Cardiac muscle cell (in vitro differentiated cells and primary cell): ENCODE results near the gene GPAT3. TPM values are rescaled to one million over a fixed set of nuclear protein-coding genes. Genes with fewer than 3 reads are reported as not detected.
A peak's percentile ranks its signal among the peaks of the same experiment; 100 is the strongest.

ENCODE experiments used
- DNase-seq, 2 donors: peaks; one replicate each; pipeline versions ENCODE4 v3.0.0 to v3.0.0-alpha.2; 2010 to 2017; ENCODE audit warnings: low read depth in 1 of 2, low spot score in 1 of 2
- H3K27ac ChIP-seq: fragments of 200-600 bp; sonication (generic); 2 replicates; pipeline ENCODE4 v1.5.1; 2016
- H3K27me3 ChIP-seq: fragments of 200-600 bp; sonication (generic); 2 replicates; pipeline ENCODE4 v1.6.0; 2016; ENCODE audit warnings: control low read depth
- H3K36me3 ChIP-seq: fragments of 200-600 bp; sonication (generic); 2 replicates; pipeline ENCODE4 v1.5.1; 2016; ENCODE audit warnings: control low read depth
- H3K4me1 ChIP-seq: fragments of 200-600 bp; sonication (generic); 2 replicates; pipeline ENCODE4 v1.8.1; 2017; ENCODE audit warnings: low read depth, mild to moderate bottlenecking, mixed run types
- H3K4me3 ChIP-seq: fragments of 200-600 bp; sonication (generic); 2 replicates; pipeline ENCODE4 v1.5.1; 2016; ENCODE audit warnings: mild to moderate bottlenecking
- H3K9me3 ChIP-seq: fragments of 200-600 bp; sonication (generic); 2 replicates; pipeline ENCODE4 v1.5.1; 2017; ENCODE audit warnings: low read depth, mild to moderate bottlenecking, control low read depth
- polyA plus RNA-seq: library from polyadenylated mRNA; unstranded; fragments of >200 nt; fragmentation: Nextera tagmentation; extraction: Ambion mirVana; gene quantifications from 2 replicates; pipeline ENCODE4 v1.2.1, GENCODE V29; 2016
- total RNA-seq: library from RNA; depleted of rRNA; stranded (reverse); fragments of >200 nt; gene quantifications from 2 replicates; pipeline ENCODE4 v1.2.3, GENCODE V29; 2016
- TF ChIP-seq, protein P1 (sequence below): IDR thresholded peaks from 2 replicates; pipeline ENCODE4 v1.5.1; 2012; ENCODE audit warnings: low read depth, mild to moderate bottlenecking, low read length

Gene GPAT3
- total and polyA plus RNA-seq, 2 experiments from 2014 or later = 2.3 to 5.1 TPM

DNA sequence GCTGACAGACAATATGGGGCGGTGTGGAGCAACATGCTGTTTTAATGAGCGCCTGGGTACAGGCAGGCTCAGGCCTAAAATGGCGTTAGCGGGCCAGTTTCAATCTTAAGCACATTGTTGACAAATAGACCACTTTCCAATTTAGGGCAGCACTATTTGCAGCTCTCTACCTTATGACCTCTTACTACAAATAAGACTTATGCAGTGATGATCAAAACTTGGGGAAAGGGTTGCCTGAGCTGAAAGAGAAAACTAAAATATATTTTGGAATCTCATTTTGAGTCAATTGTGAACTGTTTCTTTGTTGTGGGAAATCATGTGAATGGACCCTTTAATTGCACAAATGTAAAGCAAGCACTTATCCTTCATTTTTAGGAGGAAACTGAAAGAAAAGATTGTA, 25.5 kb upstream of the GPAT3 start:
- H3K9me3 ChIP-seq = no peaks in the 10 kb centered on the region
- DNase-seq = no peak
- H3K4me3 ChIP-seq = no peak overlapping the region
- H3K4me1 ChIP-seq = no peaks in the 10 kb centered on the region
- TF ChIP-seq, protein P1, sequence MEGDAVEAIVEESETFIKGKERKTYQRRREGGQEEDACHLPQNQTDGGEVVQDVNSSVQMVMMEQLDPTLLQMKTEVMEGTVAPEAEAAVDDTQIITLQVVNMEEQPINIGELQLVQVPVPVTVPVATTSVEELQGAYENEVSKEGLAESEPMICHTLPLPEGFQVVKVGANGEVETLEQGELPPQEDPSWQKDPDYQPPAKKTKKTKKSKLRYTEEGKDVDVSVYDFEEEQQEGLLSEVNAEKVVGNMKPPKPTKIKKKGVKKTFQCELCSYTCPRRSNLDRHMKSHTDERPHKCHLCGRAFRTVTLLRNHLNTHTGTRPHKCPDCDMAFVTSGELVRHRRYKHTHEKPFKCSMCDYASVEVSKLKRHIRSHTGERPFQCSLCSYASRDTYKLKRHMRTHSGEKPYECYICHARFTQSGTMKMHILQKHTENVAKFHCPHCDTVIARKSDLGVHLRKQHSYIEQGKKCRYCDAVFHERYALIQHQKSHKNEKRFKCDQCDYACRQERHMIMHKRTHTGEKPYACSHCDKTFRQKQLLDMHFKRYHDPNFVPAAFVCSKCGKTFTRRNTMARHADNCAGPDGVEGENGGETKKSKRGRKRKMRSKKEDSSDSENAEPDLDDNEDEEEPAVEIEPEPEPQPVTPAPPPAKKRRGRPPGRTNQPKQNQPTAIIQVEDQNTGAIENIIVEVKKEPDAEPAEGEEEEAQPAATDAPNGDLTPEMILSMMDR = no peak
- H3K36me3 ChIP-seq = no peaks in the 10 kb centered on the region
- no peaks in the 10 kb centered on the region for H3K27me3 ChIP-seq
- H3K27ac ChIP-seq = no peak overlapping the region

DNA sequence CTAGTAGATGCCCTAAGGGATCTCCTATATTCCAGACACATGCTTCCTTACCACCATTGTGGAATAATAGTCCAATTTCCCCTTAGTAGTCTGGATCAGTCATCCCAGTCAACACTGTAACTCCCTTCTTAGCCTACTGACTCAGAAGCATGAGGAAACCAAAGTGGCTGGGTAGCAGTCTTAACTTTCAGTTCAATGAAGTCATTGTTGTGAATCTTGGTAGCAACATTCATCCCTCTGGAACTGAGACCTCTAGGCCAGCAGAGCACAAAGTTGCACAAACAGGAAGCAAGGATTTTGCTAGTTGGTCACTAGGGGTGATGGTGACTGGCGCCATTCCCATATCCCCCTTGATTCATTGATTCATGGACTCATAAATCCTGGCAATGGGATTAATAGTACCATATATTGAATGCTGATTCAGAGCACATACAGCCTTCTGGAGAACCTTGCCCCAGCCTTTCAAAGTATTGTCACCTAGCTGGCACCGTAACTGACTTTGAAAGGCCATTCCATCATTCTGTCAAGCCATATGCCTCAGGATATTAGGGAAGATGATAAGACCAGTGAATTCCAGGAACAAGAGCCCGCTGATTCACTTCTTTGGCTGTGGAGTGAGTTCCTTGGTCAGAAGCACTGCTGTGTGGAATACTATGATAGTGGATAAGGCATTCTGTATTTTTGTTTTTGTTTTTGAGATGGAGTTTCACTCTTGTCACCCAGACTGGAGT, 19.7 kb upstream of the GPAT3 start:
- H3K4me3 ChIP-seq = no peak overlapping the region
- H3K36me3 ChIP-seq = no peaks in the 10 kb centered on the region
- TF ChIP-seq, protein P1 = no peak
- H3K27me3 ChIP-seq = no peaks in the 10 kb centered on the region
- no peaks in the 10 kb centered on the region for H3K4me1 ChIP-seq
- no peaks in the 10 kb centered on the region for H3K9me3 ChIP-seq
- no peak overlapping the region for H3K27ac ChIP-seq
- peak in 1 of 2 donors; percentile 66 for DNase-seq

DNA sequence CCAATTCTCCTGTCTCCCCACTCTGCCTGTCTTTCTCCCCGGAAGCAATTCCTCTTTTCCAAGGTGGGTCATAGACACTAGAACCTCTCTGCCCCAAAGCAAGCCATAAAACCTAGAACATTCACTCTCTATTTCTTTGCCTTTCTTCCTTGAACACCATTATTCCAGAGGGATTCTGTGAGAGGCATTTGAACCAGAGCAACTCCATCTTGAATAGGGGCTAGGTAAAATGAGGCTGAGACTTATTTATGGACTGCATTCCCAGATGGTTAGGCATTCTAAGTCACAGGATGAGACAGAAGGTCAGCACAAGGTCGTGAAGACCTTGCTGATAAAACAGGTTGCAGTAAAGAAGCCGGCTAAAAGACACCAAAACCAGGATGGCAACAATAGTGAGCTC, 13.7 kb upstream of the GPAT3 start:
- H3K4me1 ChIP-seq = peaks cover 7% of the 10 kb centered on the region
- no peaks in the 10 kb centered on the region for H3K36me3 ChIP-seq
- no peaks in the 10 kb centered on the region for H3K9me3 ChIP-seq
- TF ChIP-seq, protein P1 = no peak
- no peak for DNase-seq
- no peak overlapping the region for H3K4me3 ChIP-seq
- H3K27me3 ChIP-seq = no peaks in the 10 kb centered on the region
- no peak overlapping the region for H3K27ac ChIP-seq

DNA sequence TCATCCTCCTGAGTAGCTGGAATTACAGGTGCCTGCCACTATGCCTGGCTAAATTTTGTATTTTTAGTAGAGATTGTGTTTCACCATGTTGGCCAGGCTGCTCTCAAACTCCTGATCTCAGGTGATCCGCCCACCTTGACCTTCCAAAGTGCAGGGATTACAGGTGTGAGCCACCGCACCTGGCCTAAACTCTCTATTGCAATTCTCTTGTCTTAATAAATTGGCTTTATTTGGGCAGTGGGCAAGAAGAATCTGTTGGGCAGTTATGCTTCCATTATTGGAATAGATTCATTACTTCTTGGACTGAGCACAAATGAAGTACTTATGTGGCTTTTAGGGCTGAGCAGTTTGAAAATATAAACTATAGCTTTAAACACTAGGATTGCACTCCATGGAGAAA, 8.2 kb upstream of the GPAT3 start:
- DNase-seq = no peak
- H3K27ac ChIP-seq = no peak overlapping the region
- H3K4me3 ChIP-seq = no peak overlapping the region
- H3K36me3 ChIP-seq = no peaks in the 10 kb centered on the region
- H3K9me3 ChIP-seq = no peaks in the 10 kb centered on the region
- H3K4me1 ChIP-seq = peaks cover 7% of the 10 kb centered on the region
- H3K27me3 ChIP-seq = peaks cover 21% of the 10 kb centered on the region
- TF ChIP-seq, protein P1 = no peak

DNA sequence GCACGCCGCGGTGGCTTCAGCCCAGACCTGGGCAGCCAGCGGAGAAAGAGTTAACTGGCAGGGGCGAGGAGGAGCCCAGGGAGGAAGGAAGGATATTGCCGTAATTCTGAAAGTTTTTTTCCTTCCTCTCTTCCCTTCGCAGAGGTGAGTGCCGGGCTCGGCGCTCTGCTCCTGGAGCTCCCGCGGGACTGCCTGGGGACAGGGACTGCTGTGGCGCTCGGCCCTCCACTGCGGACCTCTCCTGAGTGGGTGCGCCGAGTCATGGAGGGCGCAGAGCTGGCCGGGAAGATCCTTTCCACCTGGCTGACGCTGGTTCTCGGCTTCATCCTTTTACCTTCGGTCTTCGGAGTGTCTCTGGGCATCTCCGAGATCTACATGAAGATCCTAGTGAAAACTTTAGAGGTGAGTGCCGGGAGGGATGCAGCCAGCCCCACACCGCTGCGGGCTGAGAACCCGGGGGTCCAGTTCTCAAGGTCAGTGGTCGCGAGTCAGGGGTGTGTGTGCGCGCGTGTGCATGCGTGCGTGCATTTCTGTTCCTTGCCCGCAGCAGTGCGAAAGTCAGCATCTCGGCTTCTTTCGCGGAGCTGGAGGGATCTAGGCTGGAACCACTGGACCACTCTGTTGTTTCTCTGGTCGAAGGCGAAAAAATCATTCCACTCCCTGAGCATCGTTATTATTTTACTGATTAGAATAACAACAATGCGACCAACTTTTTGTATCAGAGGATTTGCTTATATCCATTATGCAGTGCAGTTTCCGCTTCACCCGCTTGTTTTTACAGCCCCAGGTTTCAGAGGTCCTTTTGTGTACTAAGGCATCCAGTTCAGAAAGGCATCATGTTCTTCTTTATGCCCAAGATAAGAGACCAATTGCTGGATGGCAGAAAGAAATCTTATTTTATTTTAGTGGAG, 709 bp downstream of the GPAT3 start:
- peaks cover 4% of the 10 kb centered on the region for H3K4me1 ChIP-seq
- H3K36me3 ChIP-seq = no peaks in the 10 kb centered on the region
- TF ChIP-seq, protein P1 = no peak
- peaks cover 81% of the 10 kb centered on the region for H3K27me3 ChIP-seq
- no peak overlapping the region for H3K27ac ChIP-seq
- DNase-seq = peak in 1 of 2 donors; percentile 29
- H3K4me3 ChIP-seq = peak overlapping the region; percentile 57
- no peaks in the 10 kb centered on the region for H3K9me3 ChIP-seq
